T-helper 1 cell treated with Interleukin-12 subunit alpha and Interleukin-12 subunit beta and Interleukin-4 antibody, amounts not matched to agents 30 μg/mL and 1 μg/mL, for 36 hours (primary cell): ENCODE results near the gene CAPN8.

Source experiments
- H3K27ac Mint-ChIP-seq: one replicate; pipeline ENCODE4 v1.8.0; 2021; ENCODE audit warnings: mild to moderate bottlenecking, mixed read lengths
- H3K27me3 Mint-ChIP-seq: one replicate; pipeline ENCODE4 v1.8.0; 2021; ENCODE audit warnings: low read depth, mixed read lengths
- H3K36me3 Mint-ChIP-seq: one replicate; pipeline ENCODE4 v1.8.0; 2021; ENCODE audit warnings: low read depth, mixed read lengths
- H3K4me1 Mint-ChIP-seq: one replicate; pipeline ENCODE4 v1.8.0; 2021; ENCODE audit warnings: low read depth, mixed read lengths
- H3K4me3 Mint-ChIP-seq: one replicate; pipeline ENCODE4 v1.8.0; 2021; ENCODE audit warnings: mild to moderate bottlenecking, moderate library complexity, mixed read lengths
- H3K9me3 Mint-ChIP-seq: one replicate; pipeline ENCODE4 v1.8.0; 2021; ENCODE audit warnings: mixed read lengths

Gene CAPN8

GRCh38 chr1:223494926-223495645 is 170.4 kb downstream of the CAPN8 start:
- H3K27ac Mint-ChIP-seq, result no peak overlapping the region
- no peaks in the 10 kb centered on the region for H3K27me3 Mint-ChIP-seq
- no peaks in the 10 kb centered on the region for H3K36me3 Mint-ChIP-seq
- H3K4me3 Mint-ChIP-seq, result no peak overlapping the region
- H3K9me3 Mint-ChIP-seq, result no peaks in the 10 kb centered on the region
- H3K4me1 Mint-ChIP-seq, result no peaks in the 10 kb centered on the region

- H3K4me1 Mint-ChIP-seq, result no peaks in the 10 kb centered on the region
- H3K27me3 Mint-ChIP-seq, result peaks cover under 1% of the 10 kb centered on the region
- no peaks in the 10 kb centered on the region for H3K9me3 Mint-ChIP-seq
- H3K4me3 Mint-ChIP-seq, result no peak overlapping the region
- H3K36me3 Mint-ChIP-seq, result no peaks in the 10 kb centered on the region
- H3K27ac Mint-ChIP-seq, result no peak overlapping the region
Measured at GRCh38 chr1:223492044-223492443, 173.5 kb downstream of the CAPN8 start.
